CD8-positive, alpha-beta memory T cell (primary cell): Measurements from ENCODE around the gene FAM217B. TPM values are rescaled to one million over a fixed set of nuclear protein-coding genes. Genes with fewer than 3 reads are reported as not detected.

Source experiments
- CTCF ChIA-PET: fragments of 350-600 bp; sonication (Branson Sonifier 250); formaldehyde crosslinking; loops from one replicate; lab custom pipeline; 2021; ENCODE audit warnings: antibody characterized with exemption; lab: Charles Lee
- POLR2A ChIA-PET: fragments of 350-600 bp; sonication (Branson Sonifier 250); formaldehyde crosslinking; loops from one replicate; lab custom pipeline; 2021; ENCODE audit warnings: antibody characterized with exemption; lab: Charles Lee
- DNase-seq, 5 donors: peaks; one replicate each; pipeline versions ENCODE4 v3.0.0 to v3.0.0-alpha.2; 2020 to 2022; ENCODE audit warnings: mixed read lengths in 1 of 5
- H3K27ac ChIP-seq: one replicate; pipeline ENCODE4 v1.7.0; 2013; ENCODE audit warnings: low read depth, mild to moderate bottlenecking, low read length, moderate library complexity
- H3K27me3 ChIP-seq: 2 replicates; pipeline ENCODE4 v1.7.0; 2013; ENCODE audit warnings: low read length, mild to moderate bottlenecking; ENCODE audit not compliant: insufficient read depth, poor library complexity, severe bottlenecking
- H3K36me3 ChIP-seq: 2 replicates; pipeline ENCODE4 v1.7.0; 2013; ENCODE audit warnings: mild to moderate bottlenecking, low read length, moderate library complexity; ENCODE audit not compliant: insufficient read depth
- H3K4me1 ChIP-seq: 2 replicates; pipeline ENCODE4 v1.7.0; 2013; ENCODE audit warnings: mild to moderate bottlenecking, low read length, moderate library complexity; ENCODE audit not compliant: insufficient read depth
- H3K4me3 ChIP-seq: 2 replicates; pipeline ENCODE4 v1.7.0; 2013; ENCODE audit warnings: mild to moderate bottlenecking, low read length
- H3K9me3 ChIP-seq: 2 replicates; pipeline ENCODE4 v1.7.0; 2013; ENCODE audit warnings: mild to moderate bottlenecking, low read length
- H3K27ac Mint-ChIP-seq, 8 donors: one replicate each; pipeline ENCODE4 v1.8.0; 2020 to 2021; ENCODE audit warnings: mixed read lengths in 8 of 8, mild to moderate bottlenecking in 6 of 8, inconsistent platforms in 3 of 8, moderate library complexity in 3 of 8
- H3K27me3 Mint-ChIP-seq, 2 donors: one replicate each; pipeline ENCODE4 v1.8.0; 2020 to 2021; ENCODE audit warnings: mixed read lengths in 2 of 2, mild to moderate bottlenecking in 1 of 2, moderate library complexity in 1 of 2
- H3K36me3 Mint-ChIP-seq, 3 donors: one replicate each; pipeline ENCODE4 v1.8.0; 2020 to 2021; ENCODE audit warnings: mixed read lengths in 3 of 3, inconsistent platforms in 1 of 3, mild to moderate bottlenecking in 1 of 3
- H3K4me1 Mint-ChIP-seq, 3 donors: one replicate each; pipeline ENCODE4 v1.8.0; 2020 to 2021; ENCODE audit warnings: mixed read lengths in 3 of 3, inconsistent platforms in 1 of 3, mild to moderate bottlenecking in 1 of 3
- H3K4me3 Mint-ChIP-seq, 7 donors: one replicate each; pipeline ENCODE4 v1.8.0; 2020 to 2021; ENCODE audit warnings: mixed read lengths in 7 of 7, mild to moderate bottlenecking in 6 of 7, moderate library complexity in 4 of 7, inconsistent platforms in 2 of 7
- H3K9me3 Mint-ChIP-seq, 5 donors: one replicate each; pipeline ENCODE4 v1.8.0; 2020 to 2022; ENCODE audit warnings: mixed read lengths in 5 of 5, mild to moderate bottlenecking in 3 of 5, moderate library complexity in 2 of 5, inconsistent platforms in 1 of 5
- polyA plus RNA-seq: library from polyadenylated mRNA; unstranded; fragments of 300-500 nt; fragmentation: Illumina TruSeq; gene quantifications from one replicate; pipeline ENCODE4 v1.2.3, GENCODE V29; 2021
- total RNA-seq, 2 experiments: library from RNA; stranded (reverse); gene quantifications; one replicate each; pipeline ENCODE4 v1.2.3, GENCODE V29; 2021

The FAM217B gene
- total and polyA plus RNA-seq, 3 experiments from 2014 or later: 32.2 to 39.3 (median 35.9) TPM

GRCh38 chr20:59912609-59913008 is 27.6 kb upstream of the FAM217B start:
- no peaks in the 10 kb centered on the region for H3K36me3 ChIP-seq
- Mint-ChIP-seq H3K4me3 (no peak overlapping the region), H3K4me1 (no peaks in the 10 kb centered on the region), H3K9me3 (no peaks in the 10 kb centered on the region), H3K36me3 (peaks cover 2 to 5% (median 4%) of the 10 kb centered on the region in 3 donors), H3K27me3 (peaks cover 0 to 4% of the 10 kb centered on the region in 2 donors), H3K27ac (no peak overlapping the region)
- H3K27me3 ChIP-seq: no peaks in the 10 kb centered on the region
- no peak overlapping the region for H3K27ac ChIP-seq
- no peak overlapping the region for H3K4me3 ChIP-seq
- DNase-seq: no peak
- CTCF ChIA-PET: no interaction called here
- POLR2A ChIA-PET: no interaction called here
- H3K9me3 ChIP-seq: no peaks in the 10 kb centered on the region
- no peaks in the 10 kb centered on the region for H3K4me1 ChIP-seq

- H3K4me3 ChIP-seq: no peak overlapping the region
- H3K4me1 ChIP-seq: no peaks in the 10 kb centered on the region
- DNase-seq: no peak
- no peak overlapping the region for H3K27ac ChIP-seq
- Mint-ChIP-seq H3K4me1 (no peaks in the 10 kb centered on the region), H3K4me3 (no peak overlapping the region), H3K27ac (no peak overlapping the region), H3K27me3 (peaks cover 2 to 16% of the 10 kb centered on the region in 2 donors), H3K36me3 (peaks cover 0 to 3% (median 0%) of the 10 kb centered on the region in 3 donors), H3K9me3 (no peaks in the 10 kb centered on the region)
- no peaks in the 10 kb centered on the region for H3K27me3 ChIP-seq
- H3K9me3 ChIP-seq: no peaks in the 10 kb centered on the region
- ChIA-PET POLR2A (no interaction called here), CTCF (interaction anchor here (1.0 kb wide), 1 partner anchor 13 kb away, joined by 4 read pairs; the partner anchor contains the start of gene SYCP2)
- no peaks in the 10 kb centered on the region for H3K36me3 ChIP-seq
Observed at GRCh38 chr20:59920944-59921343, 19.2 kb upstream of the FAM217B start.

GRCh38 chr20:59923514-59923913 is 16.7 kb upstream of the FAM217B start:
- no peaks in the 10 kb centered on the region for H3K9me3 ChIP-seq
- ChIA-PET CTCF (interaction anchor here (1.6 kb wide), 1 partner anchor 11 kb away, joined by 7 read pairs; the partner anchor contains the start of gene SYCP2), POLR2A (no interaction called here)
- no peak overlapping the region for H3K4me3 ChIP-seq
- peaks cover 2 to 16% of the 10 kb centered on the region in 2 donors for H3K27me3 Mint-ChIP-seq
- no peak for DNase-seq
- no peaks in the 10 kb centered on the region for H3K9me3 Mint-ChIP-seq
- no peak overlapping the region for H3K27ac Mint-ChIP-seq
- peaks cover 0 to 1% (median 0%) of the 10 kb centered on the region in 3 donors for H3K36me3 Mint-ChIP-seq
- H3K4me3 Mint-ChIP-seq: no peak overlapping the region
- no peaks in the 10 kb centered on the region for H3K4me1 ChIP-seq
- H3K4me1 Mint-ChIP-seq: no peaks in the 10 kb centered on the region
- no peaks in the 10 kb centered on the region for H3K27me3 ChIP-seq
- H3K36me3 ChIP-seq: no peaks in the 10 kb centered on the region
- H3K27ac ChIP-seq: no peak overlapping the region

- Histone ChIP-seq H3K9me3 (no peaks in the 10 kb centered on the region), H3K4me1 (no peaks in the 10 kb centered on the region), H3K27ac (no peak overlapping the region), H3K27me3 (no peaks in the 10 kb centered on the region), H3K36me3 (no peaks in the 10 kb centered on the region), H3K4me3 (no peak overlapping the region)
- POLR2A ChIA-PET: no interaction called here
- Mint-ChIP-seq H3K9me3 (no peaks in the 10 kb centered on the region), H3K27me3 (peaks cover 2 to 14% of the 10 kb centered on the region in 2 donors), H3K4me3 (no peak overlapping the region), H3K4me1 (no peaks in the 10 kb centered on the region), H3K36me3 (no peaks in the 10 kb centered on the region), H3K27ac (no peak overlapping the region)
- CTCF ChIA-PET: interaction anchor here (0.9 to 2.1 kb wide), 2 partner anchors 9 to 11 kb away, joined by 4 to 6 read pairs; partner anchors contain the start of gene SYCP2
- no peak for DNase-seq
Observed at GRCh38 chr20:59925359-59925758, 14.8 kb upstream of the FAM217B start.

GRCh38 chr20:59925899-59926298 is 14.3 kb upstream of the FAM217B start:
- ChIA-PET POLR2A (no interaction called here), CTCF (interaction anchor here (0.9 to 2.1 kb wide), 2 partner anchors 8 to 10 kb away, joined by 4 to 6 read pairs; partner anchors contain the start of gene SYCP2)
- no peaks in the 10 kb centered on the region for H3K36me3 Mint-ChIP-seq
- no peak overlapping the region for H3K4me3 Mint-ChIP-seq
- Histone ChIP-seq H3K27me3 (no peaks in the 10 kb centered on the region), H3K4me3 (no peak overlapping the region), H3K9me3 (no peaks in the 10 kb centered on the region), H3K36me3 (no peaks in the 10 kb centered on the region), H3K27ac (no peak overlapping the region), H3K4me1 (no peaks in the 10 kb centered on the region)
- peaks cover 2 to 12% of the 10 kb centered on the region in 2 donors for H3K27me3 Mint-ChIP-seq
- no peak for DNase-seq
- H3K27ac Mint-ChIP-seq: no peak overlapping the region
- no peaks in the 10 kb centered on the region for H3K9me3 Mint-ChIP-seq
- H3K4me1 Mint-ChIP-seq: no peaks in the 10 kb centered on the region

GRCh38 chr20:59931511-59932312 is 8.5 kb upstream of the FAM217B start:
- no peaks in the 10 kb centered on the region for H3K9me3 ChIP-seq
- peak overlapping the region in 5 of 8 donors; percentile 14 to 65 (median 35) for H3K27ac Mint-ChIP-seq
- no peaks in the 10 kb centered on the region for H3K36me3 ChIP-seq
- POLR2A ChIA-PET: interaction anchor here (1.1 kb wide), 1 partner anchor 9 kb away, joined by 4 read pairs; the partner anchor contains the start of genes FAM217B and PPP1R3D
- H3K27me3 Mint-ChIP-seq: no peaks in the 10 kb centered on the region
- no peaks in the 10 kb centered on the region for H3K9me3 Mint-ChIP-seq
- H3K27ac ChIP-seq: no peak overlapping the region
- no peaks in the 10 kb centered on the region for H3K4me1 ChIP-seq
- H3K36me3 Mint-ChIP-seq: no peaks in the 10 kb centered on the region
- no peak overlapping the region for H3K4me3 ChIP-seq
- no peaks in the 10 kb centered on the region for H3K27me3 ChIP-seq
- peak overlapping the region; percentile 28 to 80 (median 72) for H3K4me3 Mint-ChIP-seq
- no peak for DNase-seq
- CTCF ChIA-PET: interaction anchor here (0.8 kb wide), 1 partner anchor 9 kb away, joined by 4 read pairs; the partner anchor contains the start of genes FAM217B and PPP1R3D
- peaks cover 17 to 30% (median 20%) of the 10 kb centered on the region in 3 donors for H3K4me1 Mint-ChIP-seq

- Mint-ChIP-seq H3K4me3 (peak overlapping the region; percentile 71 to 87 (median 78)), H3K36me3 (no peaks in the 10 kb centered on the region), H3K4me1 (peaks cover 25 to 39% (median 30%) of the 10 kb centered on the region in 3 donors), H3K27me3 (no peaks in the 10 kb centered on the region), H3K9me3 (no peaks in the 10 kb centered on the region), H3K27ac (peak overlapping the region in 2 of 8 donors; percentile 38 to 42)
- DNase-seq: peak in 2 of 5 donors; percentile 8 to 46
- Histone ChIP-seq H3K4me1 (peaks cover 6% of the 10 kb centered on the region), H3K27ac (no peak overlapping the region), H3K27me3 (no peaks in the 10 kb centered on the region), H3K36me3 (no peaks in the 10 kb centered on the region), H3K9me3 (no peaks in the 10 kb centered on the region), H3K4me3 (no peak overlapping the region)
- CTCF ChIA-PET: interaction anchor here (1.7 to 4.8 kb wide), 2 partner anchors 12 to 14 kb away, joined by 4 to 49 read pairs; no protein-coding TSS in a partner anchor
- POLR2A ChIA-PET: interaction anchor here (0.6 kb wide), 1 partner anchor 80 kb away, joined by 3 read pairs; no protein-coding TSS in a partner anchor
Observed at GRCh38 chr20:59932616-59933295, 7.4 kb upstream of the FAM217B start.
